Hepatocyte (in vitro differentiated cells): ENCODE data around the gene SNX21. TPM values are rescaled to one million over a fixed set of nuclear protein-coding genes. Genes with fewer than 3 reads are reported as not detected.

Source experiments
- DNase-seq: peaks from one replicate; pipeline ENCODE4 v3.0.0-alpha.2; 2016; ENCODE audit warnings: low spot score
- H2AFZ ChIP-seq: fragments of 200-600 bp; sonication (generic); 2 replicates; pipeline ENCODE4 v1.6.0; 2016; ENCODE audit warnings: antibody characterized with exemption, mild to moderate bottlenecking
- H3K27ac ChIP-seq: fragments of 200-600 bp; sonication (generic); 2 replicates; pipeline ENCODE4 v1.5.1; 2016; ENCODE audit warnings: mild to moderate bottlenecking
- H3K27me3 ChIP-seq: fragments of 200-600 bp; sonication (generic); 2 replicates; pipeline ENCODE4 v1.6.1; 2016
- H3K36me3 ChIP-seq: fragments of 200-600 bp; sonication (generic); replicated peaks from 2 replicates; pipeline ENCODE4 v1.5.1; 2016; ENCODE audit warnings: low read depth; ENCODE audit not compliant: insufficient read depth
- H3K4me1 ChIP-seq: fragments of 200-600 bp; sonication (generic); 2 replicates; pipeline ENCODE4 v1.5.1; 2016; ENCODE audit warnings: mild to moderate bottlenecking, moderate library complexity; ENCODE audit not compliant: insufficient read depth
- H3K4me2 ChIP-seq: fragments of 200-600 bp; sonication (generic); 2 replicates; pipeline ENCODE4 v1.6.0; 2016
- H3K4me3 ChIP-seq: fragments of 200-600 bp; sonication (generic); 2 replicates; pipeline ENCODE4 v1.5.1; 2016; ENCODE audit warnings: mild to moderate bottlenecking
- H3K79me2 ChIP-seq: fragments of 200-600 bp; sonication (generic); 2 replicates; pipeline ENCODE4 v1.6.0; 2017; ENCODE audit warnings: mild to moderate bottlenecking
- H3K9me2 ChIP-seq: fragments of 200-600 bp; sonication (generic); replicated peaks from 2 replicates; pipeline ENCODE4 v1.6.0; 2017; ENCODE audit warnings: mild to moderate bottlenecking; ENCODE audit not compliant: insufficient read depth
- H3K9me3 ChIP-seq: fragments of 200-600 bp; sonication (generic); 2 replicates; pipeline ENCODE4 v1.5.1; 2016; ENCODE audit warnings: low read depth, mild to moderate bottlenecking
- H4K20me1 ChIP-seq: fragments of 200-600 bp; sonication (generic); 2 replicates; pipeline ENCODE4 v1.6.0; 2016; ENCODE audit warnings: mild to moderate bottlenecking; ENCODE audit not compliant: insufficient read depth, poor library complexity, severe bottlenecking
- CTCF ChIP-seq: fragments of 200-600 bp; sonication (generic); IDR thresholded peaks from 2 replicates; pipeline ENCODE4 v1.5.1; 2016; ENCODE audit warnings: antibody characterized with exemption, mild to moderate bottlenecking; ENCODE audit not compliant: poor library complexity
- EZH2 ChIP-seq: fragments of 200-600 bp; sonication (generic); IDR thresholded peaks from 2 replicates; pipeline ENCODE4 v1.6.1; 2016; ENCODE audit warnings: antibody characterized with exemption, mild to moderate bottlenecking, borderline replicate concordance
- EZH2phosphoT487 ChIP-seq: fragments of 200-600 bp; sonication (generic); IDR thresholded peaks from one replicate; pipeline ENCODE4 v1.6.1; 2018; ENCODE audit warnings: antibody characterized with exemption, mild to moderate bottlenecking, low read depth, moderate library complexity; ENCODE audit not compliant: unreplicated experiment, severe bottlenecking
- WGBS: methylation state at CpG from one replicate; pipeline ENCODE4 v1.1.6; 2016; ENCODE audit warnings: low lambda C conversion rate; ENCODE audit errors: missing lambda C conversion rate; 5-methylcytosine and 5-hydroxymethylcytosine counted together
- polyA plus RNA-seq: library from polyadenylated mRNA; unstranded; fragments of >200 nt; fragmentation: Nextera tagmentation; extraction: Ambion mirVana; gene quantifications from 2 replicates; pipeline ENCODE4 v1.2.1, GENCODE V29; 2016
- total RNA-seq: library from RNA; depleted of rRNA; stranded (reverse); fragments of >200 nt; gene quantifications from 2 replicates; pipeline ENCODE4 v1.2.3, GENCODE V29; 2014

The SNX21 gene
- total and polyA plus RNA-seq, 2 experiments from 2014 or later = 30.0 to 32.1 TPM

- Histone ChIP-seq H3K27ac (no peak overlapping the region), H3K27me3 (no peaks in the 10 kb centered on the region), H3K36me3 (no peaks in the 10 kb centered on the region), H3K4me2 (no peak overlapping the region), H4K20me1 (no peaks in the 10 kb centered on the region), H3K9me2 (no peaks in the 10 kb centered on the region), H2AFZ (no peak overlapping the region), H3K9me3 (no peaks in the 10 kb centered on the region), H3K4me3 (no peak overlapping the region), H3K79me2 (no peaks in the 10 kb centered on the region), H3K4me1 (no peaks in the 10 kb centered on the region)
- WGBS = 93% methylated on average over 7 of the region's 7 CpGs
- DNase-seq = no peak
- TF ChIP-seq EZH2phosphoT487 (no peak), EZH2 (no peak), CTCF (no peak)
Measured at GRCh38 chr20:45801851-45802250, 31.7 kb upstream of the SNX21 start.

DNA sequence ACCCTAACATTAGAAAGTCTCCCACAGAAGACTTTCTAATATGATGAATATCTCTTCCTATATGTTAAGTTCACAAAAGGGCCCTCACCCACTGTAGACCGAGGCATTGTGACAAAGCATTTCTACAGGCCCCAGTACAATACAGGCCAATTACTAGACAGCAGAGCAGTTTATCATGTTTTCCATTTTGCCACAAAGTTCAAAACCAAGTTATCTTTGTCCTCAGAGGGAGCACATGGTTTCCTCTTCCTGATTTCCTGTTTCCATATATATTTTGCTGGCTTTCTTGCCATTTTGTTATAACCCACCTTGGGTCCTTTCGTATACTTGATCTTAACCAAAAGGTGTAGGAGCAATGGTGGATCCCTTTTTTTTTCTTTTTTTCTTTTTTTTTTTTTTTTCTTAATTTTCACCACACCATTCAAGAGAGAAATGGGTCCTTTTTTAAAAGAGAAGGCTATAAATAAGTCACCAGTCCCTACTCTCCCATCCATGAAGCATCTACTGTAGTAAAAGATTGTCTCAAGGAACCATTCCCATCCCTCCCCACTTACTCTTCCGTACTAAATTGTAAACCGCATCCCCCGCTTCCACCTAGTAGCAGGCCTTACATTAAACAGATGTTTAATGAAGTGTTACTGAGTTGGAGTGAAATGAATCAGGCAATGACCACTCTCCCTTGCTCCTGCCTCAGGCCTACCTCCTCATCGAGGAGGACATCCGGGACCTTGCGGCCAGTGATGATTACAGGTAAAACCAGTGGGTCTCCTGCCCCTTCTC is 23.2 kb upstream of the SNX21 start:
- Histone ChIP-seq H3K27me3 (no peaks in the 10 kb centered on the region), H3K4me1 (no peaks in the 10 kb centered on the region), H3K9me3 (no peaks in the 10 kb centered on the region), H2AFZ (no peak overlapping the region), H3K9me2 (no peaks in the 10 kb centered on the region), H3K36me3 (no peaks in the 10 kb centered on the region), H3K79me2 (peaks cover 20% of the 10 kb centered on the region), H3K27ac (no peak overlapping the region), H3K4me2 (no peak overlapping the region), H4K20me1 (no peaks in the 10 kb centered on the region), H3K4me3 (no peak overlapping the region)
- TF ChIP-seq EZH2phosphoT487 = no peak
- TF ChIP-seq EZH2 = no peak
- TF ChIP-seq CTCF = no peak
- DNase-seq = no peak
- 98% methylated on average over 8 of the region's 8 CpGs for WGBS

DNA sequence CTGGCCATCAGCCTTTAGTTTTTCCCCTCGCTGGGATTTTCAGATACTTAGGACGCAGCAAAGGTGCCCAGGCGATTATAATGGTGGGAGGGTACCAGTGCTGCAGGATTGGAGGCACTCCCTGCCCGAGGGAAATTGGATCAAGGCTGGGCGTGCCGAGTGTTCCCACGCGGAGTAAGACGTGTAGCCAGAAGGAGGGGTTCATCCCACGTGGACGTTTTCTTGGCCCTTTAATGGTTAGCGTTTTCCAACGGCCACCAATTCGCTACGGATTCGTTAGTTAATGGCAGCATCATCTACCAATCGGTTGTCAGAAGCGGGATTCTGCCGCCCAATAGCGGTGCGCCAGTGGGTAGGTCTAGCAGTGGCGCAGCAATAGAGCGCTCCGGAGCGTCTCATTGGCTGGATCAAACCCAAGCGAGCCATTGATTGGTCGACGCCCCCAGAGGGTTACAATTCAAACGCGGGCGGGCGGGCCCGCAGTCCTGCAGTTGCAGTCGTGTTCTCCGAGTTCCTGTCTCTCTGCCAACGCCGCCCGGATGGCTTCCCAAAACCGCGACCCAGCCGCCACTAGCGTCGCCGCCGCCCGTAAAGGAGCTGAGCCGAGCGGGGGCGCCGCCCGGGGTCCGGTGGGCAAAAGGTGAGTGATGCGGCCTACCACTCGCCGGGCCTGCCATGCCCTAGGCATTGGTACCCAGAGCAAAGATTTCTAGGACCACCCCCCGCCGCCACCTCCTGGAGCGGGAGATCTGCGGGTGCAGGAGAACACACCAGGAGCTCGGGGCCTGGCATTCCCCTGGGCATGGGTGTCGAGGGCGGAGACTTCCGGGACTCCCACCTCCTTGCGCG is 21.2 kb upstream of the SNX21 start, which contains the start of gene UBE2C:
Gene UBE2C, plus strand, starts transcription at position 488 of the 849 bp plus-strand sequence. Its CDS starts 52 bp downstream, at position 540.
- Histone ChIP-seq H3K4me1 (no peaks in the 10 kb centered on the region), H4K20me1 (no peaks in the 10 kb centered on the region), H3K9me2 (no peaks in the 10 kb centered on the region), H3K4me3 (peak within 1 kb of the TSS; percentile 27), H3K79me2 (peaks cover 20% of the 10 kb centered on the region), H3K27me3 (no peaks in the 10 kb centered on the region), H3K4me2 (peak within 1 kb of the TSS; percentile 82), H3K27ac (peak within 1 kb of the TSS; percentile 25), H2AFZ (peak within 1 kb of the TSS; percentile 8), H3K9me3 (no peaks in the 10 kb centered on the region), H3K36me3 (no peaks in the 10 kb centered on the region)
- 1% methylated on average over 65 of the region's 65 CpGs for WGBS
- peak; percentile 98 for DNase-seq
- no peak for TF ChIP-seq EZH2
- no peak for TF ChIP-seq EZH2phosphoT487
- no peak for TF ChIP-seq CTCF
